H1 (cell line): Measurements from ENCODE around the gene ATP5PB. TPM values are rescaled to one million over a fixed set of nuclear protein-coding genes. Genes with fewer than 3 reads are reported as not detected.

Experiments
- SRF ChIP-seq: IDR thresholded peaks from 2 replicates; pipeline ENCODE4 v1.6.1; 2011; ENCODE audit warnings: mild to moderate bottlenecking, low read depth, low read length, moderate library complexity
- YY1 ChIP-seq: IDR thresholded peaks from 2 replicates; pipeline ENCODE4 v1.6.1; 2011; ENCODE audit warnings: low read depth, mild to moderate bottlenecking, low read length
- polyA plus RNA-seq, 7 experiments: library from polyadenylated mRNA; depleted of rRNA in 3 of 7; stranded (reverse) in 5 of 7; unstranded in 2 of 7; fragments of >200 nt in 5 of 7; fragments of 200-250 nt in 2 of 7; gene quantifications; 1 replicate in 5 of 7; 2 replicates in 1 of 7; 4 replicates in 1 of 7; pipeline versions ENCODE4 v1.2.1 to v1.2.3, GENCODE V29; 2011 to 2013; ENCODE audit warnings: missing spikeins in 2 of 7, mixed read lengths in 2 of 7
- total RNA-seq: library from RNA; stranded (reverse); fragmentation: NEBNext Ultra II Directional; extraction: Animal tissue kit (Norgen Biotek cat#: 25700); gene quantifications from 2 replicates; pipeline ENCODE4 v1.2.1, GENCODE V29; 2021

The ATP5PB gene
- total and polyA plus RNA-seq, 2 of the 8 experiments (the other 6 are each of a cell fraction or from before 2014, with no cell fraction given), result 232 to 262 TPM

- no peak for TF ChIP-seq YY1
- no peak for TF ChIP-seq SRF
- TF ChIP-seq, all 59 proteins: peak for 0
Measured at GRCh38 chr1:111474106-111474505, 24.8 kb downstream of the ATP5PB start (continued).
